ENCODE results near the gene ZSCAN10. TPM values are rescaled to one million over a fixed set of nuclear protein-coding genes. Genes with fewer than 3 reads are reported as not detected.

The ZSCAN10 gene
- polyA plus RNA-seq, 2 donors, result not detected

DNA sequence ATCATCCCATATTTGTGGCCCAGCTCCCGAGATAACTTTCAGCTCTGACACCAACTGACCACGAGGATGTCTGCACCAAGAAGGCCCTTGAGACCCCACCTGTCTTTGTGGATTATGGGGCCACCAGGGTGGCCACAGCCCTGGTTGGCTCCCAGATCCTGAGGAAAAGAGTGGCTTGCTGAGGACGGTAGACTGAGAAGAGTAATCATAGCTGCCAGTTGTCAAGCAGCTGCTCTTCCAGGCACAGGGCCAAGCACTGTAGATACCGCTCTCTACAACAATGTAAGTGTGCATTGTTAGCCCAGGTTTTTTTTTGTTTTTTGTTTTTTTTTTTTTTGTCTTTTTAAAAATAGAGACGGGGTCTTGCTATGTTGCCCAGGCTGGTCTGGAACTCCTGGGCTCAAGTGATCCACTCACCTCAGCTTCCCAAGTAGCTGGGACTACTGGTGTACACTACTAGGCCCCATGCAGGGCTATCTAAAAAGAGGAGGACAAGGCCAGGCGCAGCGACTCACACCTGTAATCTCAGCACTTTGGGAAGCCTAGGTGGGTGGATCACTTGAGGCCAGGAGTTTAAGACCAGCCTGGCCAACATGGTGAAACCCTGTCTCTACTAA is 22.9 kb upstream of the ZSCAN10 start:
- WGBS, 2 donors, result 71 to 76% methylated on average over 7 of the region's 7 CpGs
- H3K27ac ChIP-seq (ENCODE audit: low read depth in 2 of 2, low read length in 1 of 2), result no peak overlapping the region

DNA sequence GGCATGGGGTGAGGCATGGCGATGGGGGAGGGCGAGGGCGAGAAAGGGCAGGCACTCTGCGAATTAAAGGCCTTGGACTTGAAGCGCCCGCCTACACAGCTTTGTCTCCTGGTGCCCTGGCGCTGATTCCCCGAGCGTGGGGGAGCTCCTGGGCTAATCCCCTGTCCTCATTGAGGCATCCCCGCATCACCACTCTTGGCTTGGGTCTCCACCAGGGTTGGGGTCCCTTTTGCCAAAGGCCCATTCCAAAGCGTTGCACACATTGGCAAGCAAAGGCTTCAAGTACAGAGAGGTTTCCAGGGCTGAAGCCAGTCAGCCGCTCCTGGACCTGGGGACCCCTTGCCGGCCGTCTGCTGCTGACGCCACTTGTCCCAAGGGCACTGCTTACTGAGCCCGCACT is 21.3 kb upstream of the ZSCAN10 start:
- Histone ChIP-seq H3K4me1 (ENCODE audit: control insufficient read depth in 2 of 2, insufficient read depth in 2 of 2, low read length in 1 of 2) (peaks cover 0 to 5% of the 10 kb centered on the region in 2 donors), H3K9me3 (ENCODE audit: control insufficient read depth in 2 of 2, insufficient read depth in 1 of 2, low read depth in 1 of 2, low read length in 1 of 2) (no peaks in the 10 kb centered on the region), H3K27me3 (ENCODE audit: control insufficient read depth in 1 of 2, insufficient read depth in 2 of 2, low read length in 2 of 2) (no peaks in the 10 kb centered on the region), H3K27ac (ENCODE audit: low read depth in 2 of 2, low read length in 1 of 2) (no peak overlapping the region), H3K36me3 (ENCODE audit: control insufficient read depth in 2 of 2, insufficient read depth in 2 of 2, low read length in 1 of 2) (peaks cover 0 to 16% of the 10 kb centered on the region in 2 donors), H3K4me3 (ENCODE audit: low read depth in 1 of 2, low read length in 2 of 2) (no peak overlapping the region)
- WGBS, 2 donors, result 88 to 89% methylated on average over 16 of the region's 16 CpGs

More for the DNA sequence above, 22.9 kb upstream of the ZSCAN10 start:
- no peak overlapping the region for H3K4me3 ChIP-seq (ENCODE audit: low read depth in 1 of 2, low read length in 2 of 2)
- H3K4me1 ChIP-seq (ENCODE audit: control insufficient read depth in 2 of 2, insufficient read depth in 2 of 2, low read length in 1 of 2), result peaks cover 0 to 5% of the 10 kb centered on the region in 2 donors
- H3K36me3 ChIP-seq (ENCODE audit: control insufficient read depth in 2 of 2, insufficient read depth in 2 of 2, low read length in 1 of 2), result peaks cover 0 to 15% of the 10 kb centered on the region in 2 donors
- H3K9me3 ChIP-seq (ENCODE audit: control insufficient read depth in 2 of 2, insufficient read depth in 1 of 2, low read depth in 1 of 2, low read length in 1 of 2), result no peaks in the 10 kb centered on the region
- no peaks in the 10 kb centered on the region for H3K27me3 ChIP-seq (ENCODE audit: control insufficient read depth in 1 of 2, insufficient read depth in 2 of 2, low read length in 2 of 2)

DNA sequence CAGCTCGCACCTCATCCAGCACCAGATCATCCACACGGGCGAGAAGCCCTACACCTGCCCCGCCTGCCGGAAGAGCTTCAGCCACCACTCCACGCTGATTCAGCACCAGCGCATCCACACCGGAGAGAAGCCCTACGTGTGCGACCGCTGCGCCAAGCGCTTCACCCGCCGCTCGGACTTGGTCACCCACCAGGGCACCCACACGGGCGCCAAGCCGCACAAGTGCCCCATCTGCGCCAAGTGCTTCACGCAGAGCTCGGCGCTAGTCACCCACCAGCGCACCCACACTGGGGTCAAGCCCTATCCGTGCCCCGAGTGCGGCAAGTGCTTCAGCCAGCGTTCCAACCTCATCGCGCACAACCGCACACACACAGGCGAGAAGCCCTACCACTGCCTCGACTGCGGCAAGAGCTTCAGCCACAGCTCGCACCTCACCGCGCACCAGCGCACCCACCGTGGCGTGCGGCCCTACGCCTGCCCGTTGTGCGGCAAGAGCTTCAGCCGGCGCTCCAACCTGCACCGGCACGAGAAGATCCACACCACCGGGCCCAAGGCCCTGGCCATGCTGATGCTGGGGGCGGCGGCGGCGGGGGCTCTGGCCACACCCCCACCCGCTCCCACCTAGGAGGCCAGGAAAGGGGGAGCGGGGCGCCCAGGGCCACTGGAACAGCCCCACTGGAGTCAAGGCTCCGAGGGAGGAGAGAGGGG is 20.8 kb upstream of the ZSCAN10 start:
- no peaks in the 10 kb centered on the region for H3K9me3 ChIP-seq (ENCODE audit: control insufficient read depth in 2 of 2, insufficient read depth in 1 of 2, low read depth in 1 of 2, low read length in 1 of 2)
- H3K27me3 ChIP-seq (ENCODE audit: control insufficient read depth in 1 of 2, insufficient read depth in 2 of 2, low read length in 2 of 2), result no peaks in the 10 kb centered on the region
- WGBS, 2 donors, result 92 to 94% methylated on average over 56 to 57 of the region's 57 CpGs
- H3K4me3 ChIP-seq (ENCODE audit: low read depth in 1 of 2, low read length in 2 of 2), result no peak overlapping the region
- H3K36me3 ChIP-seq (ENCODE audit: control insufficient read depth in 2 of 2, insufficient read depth in 2 of 2, low read length in 1 of 2), result peaks cover 0 to 19% of the 10 kb centered on the region in 2 donors
- peaks cover 0 to 5% of the 10 kb centered on the region in 2 donors for H3K4me1 ChIP-seq (ENCODE audit: control insufficient read depth in 2 of 2, insufficient read depth in 2 of 2, low read length in 1 of 2)
- H3K27ac ChIP-seq (ENCODE audit: low read depth in 2 of 2, low read length in 1 of 2), result no peak overlapping the region

DNA sequence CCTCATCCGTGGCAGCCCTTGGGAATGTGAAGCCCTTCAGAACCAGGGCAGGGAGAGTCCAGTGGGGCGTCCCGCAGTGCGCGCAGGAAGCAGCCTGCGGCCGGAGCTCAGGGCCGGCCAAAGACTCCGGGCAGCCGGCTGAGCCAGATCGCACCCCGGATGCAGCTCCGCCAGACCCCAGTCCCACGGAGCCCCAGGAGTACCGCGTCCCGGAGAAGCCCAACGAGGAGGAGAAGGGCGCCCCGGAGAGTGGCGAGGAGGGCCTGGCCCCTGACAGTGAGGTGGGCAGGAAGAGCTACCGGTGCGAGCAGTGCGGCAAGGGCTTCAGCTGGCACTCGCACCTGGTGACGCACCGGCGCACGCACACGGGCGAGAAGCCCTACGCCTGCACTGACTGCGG is 20.2 kb upstream of the ZSCAN10 start:
- Histone ChIP-seq H3K4me3 (ENCODE audit: low read depth in 1 of 2, low read length in 2 of 2) (no peak overlapping the region), H3K9me3 (ENCODE audit: control insufficient read depth in 2 of 2, insufficient read depth in 1 of 2, low read depth in 1 of 2, low read length in 1 of 2) (no peaks in the 10 kb centered on the region), H3K27ac (ENCODE audit: low read depth in 2 of 2, low read length in 1 of 2) (no peak overlapping the region), H3K36me3 (ENCODE audit: control insufficient read depth in 2 of 2, insufficient read depth in 2 of 2, low read length in 1 of 2) (peaks cover 1 to 19% of the 10 kb centered on the region in 2 donors), H3K4me1 (ENCODE audit: control insufficient read depth in 2 of 2, insufficient read depth in 2 of 2, low read length in 1 of 2) (peaks cover 0 to 5% of the 10 kb centered on the region in 2 donors), H3K27me3 (ENCODE audit: control insufficient read depth in 1 of 2, insufficient read depth in 2 of 2, low read length in 2 of 2) (no peaks in the 10 kb centered on the region)
- 95 to 96% methylated on average over 33 of the region's 33 CpGs for WGBS, 2 donors

DNA sequence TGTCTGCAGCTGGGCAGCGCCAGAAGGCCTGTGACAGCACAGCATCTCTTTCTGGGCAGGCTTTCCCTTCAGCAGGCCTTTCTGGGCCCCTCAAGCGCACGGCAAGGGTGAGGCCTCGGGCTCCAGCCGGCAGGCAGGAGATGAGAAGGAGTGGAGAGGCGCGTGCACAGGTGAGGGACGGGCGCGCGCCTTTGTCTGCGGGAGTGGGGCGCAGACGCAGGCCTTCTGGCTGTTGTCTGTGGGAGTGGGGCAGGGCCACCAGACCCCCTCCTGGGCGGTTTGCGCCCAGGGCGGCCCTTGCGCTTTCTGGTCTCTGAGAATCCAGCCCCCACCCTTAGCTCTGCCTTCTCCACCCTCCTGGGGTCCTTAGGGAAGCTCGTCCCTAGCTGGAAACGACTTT is 19.8 kb upstream of the ZSCAN10 start:
- Histone ChIP-seq H3K27ac (ENCODE audit: low read depth in 2 of 2, low read length in 1 of 2) (no peak overlapping the region), H3K4me3 (ENCODE audit: low read depth in 1 of 2, low read length in 2 of 2) (no peak overlapping the region), H3K27me3 (ENCODE audit: control insufficient read depth in 1 of 2, insufficient read depth in 2 of 2, low read length in 2 of 2) (no peaks in the 10 kb centered on the region), H3K4me1 (ENCODE audit: control insufficient read depth in 2 of 2, insufficient read depth in 2 of 2, low read length in 1 of 2) (peaks cover 0 to 4% of the 10 kb centered on the region in 2 donors), H3K9me3 (ENCODE audit: control insufficient read depth in 2 of 2, insufficient read depth in 1 of 2, low read depth in 1 of 2, low read length in 1 of 2) (no peaks in the 10 kb centered on the region), H3K36me3 (ENCODE audit: control insufficient read depth in 2 of 2, insufficient read depth in 2 of 2, low read length in 1 of 2) (peaks cover 2 to 19% of the 10 kb centered on the region in 2 donors)
- WGBS, 2 donors, result 92 to 94% methylated on average over 20 of the region's 20 CpGs

DNA sequence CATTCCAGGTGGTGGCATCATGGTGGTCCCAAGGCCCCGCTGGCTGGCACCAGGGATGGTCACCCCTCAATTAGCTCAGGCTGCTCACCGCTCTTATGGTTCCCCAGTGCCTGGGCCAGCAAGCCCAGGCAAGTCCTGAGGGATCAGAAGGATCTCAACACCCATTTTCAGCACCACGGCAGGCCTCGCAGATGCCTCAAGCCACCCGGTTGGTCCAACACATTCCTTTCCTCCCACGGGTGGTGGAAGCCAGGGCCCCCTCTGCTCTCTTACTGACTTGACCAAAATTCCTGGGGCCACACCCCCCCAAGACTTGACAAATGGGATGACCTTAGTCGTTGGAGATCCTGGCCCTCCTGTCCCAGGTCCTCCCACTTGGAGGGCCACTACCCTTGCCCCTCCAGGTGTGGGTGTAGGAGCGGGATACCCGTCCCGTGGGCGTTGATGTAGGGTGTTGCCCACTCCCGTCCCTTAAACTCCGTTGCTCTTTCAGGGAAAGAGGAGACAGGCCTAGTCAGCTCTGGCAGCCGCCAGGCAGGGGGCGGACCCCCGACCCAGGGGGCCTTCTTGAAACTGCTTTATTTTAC is 19.2 kb upstream of the ZSCAN10 start:
- no peak overlapping the region for H3K27ac ChIP-seq (ENCODE audit: low read depth in 2 of 2, low read length in 1 of 2)
- no peaks in the 10 kb centered on the region for H3K9me3 ChIP-seq (ENCODE audit: control insufficient read depth in 2 of 2, insufficient read depth in 1 of 2, low read depth in 1 of 2, low read length in 1 of 2)
- H3K4me1 ChIP-seq (ENCODE audit: control insufficient read depth in 2 of 2, insufficient read depth in 2 of 2, low read length in 1 of 2), result peaks cover 0 to 6% of the 10 kb centered on the region in 2 donors
- WGBS, 2 donors, result 69 to 78% methylated on average over 16 of the region's 16 CpGs
- H3K27me3 ChIP-seq (ENCODE audit: control insufficient read depth in 1 of 2, insufficient read depth in 2 of 2, low read length in 2 of 2), result no peaks in the 10 kb centered on the region
- H3K36me3 ChIP-seq (ENCODE audit: control insufficient read depth in 2 of 2, insufficient read depth in 2 of 2, low read length in 1 of 2), result peaks cover 2 to 19% of the 10 kb centered on the region in 2 donors
- no peak overlapping the region for H3K4me3 ChIP-seq (ENCODE audit: low read depth in 1 of 2, low read length in 2 of 2)

DNA sequence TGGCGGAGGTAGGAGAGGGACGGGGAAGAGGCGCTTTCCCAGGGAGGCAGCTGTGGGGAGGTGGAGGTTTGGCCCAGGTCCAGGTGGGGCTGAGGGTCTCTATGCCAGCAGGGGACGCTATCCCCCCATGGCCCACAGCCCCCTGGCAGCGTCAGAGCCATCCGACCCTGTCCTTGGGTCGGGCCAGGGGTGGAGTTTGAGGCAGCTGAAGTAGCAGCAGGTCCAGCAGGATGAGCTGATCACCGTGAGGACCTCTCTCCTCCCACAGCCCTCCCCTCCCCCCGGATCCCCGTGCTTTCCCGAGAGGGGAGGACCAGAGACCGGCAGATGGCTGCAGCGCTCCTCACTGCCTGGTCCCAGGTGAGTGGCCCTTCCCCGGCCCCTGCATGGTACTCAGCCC is 16.5 kb upstream of the ZSCAN10 start:
- H3K4me3 ChIP-seq (ENCODE audit: low read depth in 1 of 2, low read length in 2 of 2), result no peak overlapping the region
- H3K27ac ChIP-seq (ENCODE audit: low read depth in 2 of 2, low read length in 1 of 2), result no peak overlapping the region
- H3K4me1 ChIP-seq (ENCODE audit: control insufficient read depth in 2 of 2, insufficient read depth in 2 of 2, low read length in 1 of 2), result peaks cover 4 to 7% of the 10 kb centered on the region in 2 donors
- H3K9me3 ChIP-seq (ENCODE audit: control insufficient read depth in 2 of 2, insufficient read depth in 1 of 2, low read depth in 1 of 2, low read length in 1 of 2), result no peaks in the 10 kb centered on the region
- H3K36me3 ChIP-seq (ENCODE audit: control insufficient read depth in 2 of 2, insufficient read depth in 2 of 2, low read length in 1 of 2), result peaks cover 2 to 17% of the 10 kb centered on the region in 2 donors
- WGBS, 2 donors, result 76 to 90% methylated on average over 10 to 14 of the region's 14 CpGs
- no peaks in the 10 kb centered on the region for H3K27me3 ChIP-seq (ENCODE audit: control insufficient read depth in 1 of 2, insufficient read depth in 2 of 2, low read length in 2 of 2)

DNA sequence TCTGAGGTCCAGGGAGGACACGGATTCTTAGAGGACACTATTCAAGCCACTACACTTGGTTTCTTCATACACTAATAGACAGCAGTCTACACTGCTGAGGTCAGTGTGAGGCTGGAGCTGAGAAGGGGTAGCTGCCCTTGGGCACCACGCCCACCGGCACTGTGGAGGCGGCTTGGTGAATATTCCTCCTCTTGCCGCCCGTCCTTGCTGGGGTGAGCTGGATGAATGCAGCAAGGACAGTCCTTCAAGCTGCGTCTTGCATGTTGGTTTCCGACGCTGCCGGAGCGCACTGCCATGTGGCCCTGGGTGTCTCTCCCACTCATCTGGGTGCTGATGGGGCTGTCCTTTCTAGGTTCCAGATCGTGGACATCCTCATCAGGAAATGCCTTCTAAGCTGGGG is 15.9 kb upstream of the ZSCAN10 start:
- WGBS, 2 donors, result 91 to 92% methylated on average over 12 of the region's 12 CpGs
- Histone ChIP-seq H3K27ac (ENCODE audit: low read depth in 2 of 2, low read length in 1 of 2) (no peak overlapping the region), H3K4me1 (ENCODE audit: control insufficient read depth in 2 of 2, insufficient read depth in 2 of 2, low read length in 1 of 2) (peaks cover 4 to 7% of the 10 kb centered on the region in 2 donors), H3K9me3 (ENCODE audit: control insufficient read depth in 2 of 2, insufficient read depth in 1 of 2, low read depth in 1 of 2, low read length in 1 of 2) (no peaks in the 10 kb centered on the region), H3K4me3 (ENCODE audit: low read depth in 1 of 2, low read length in 2 of 2) (no peak overlapping the region), H3K36me3 (ENCODE audit: control insufficient read depth in 2 of 2, insufficient read depth in 2 of 2, low read length in 1 of 2) (peaks cover 2 to 11% of the 10 kb centered on the region in 2 donors), H3K27me3 (ENCODE audit: control insufficient read depth in 1 of 2, insufficient read depth in 2 of 2, low read length in 2 of 2) (no peaks in the 10 kb centered on the region)

DNA sequence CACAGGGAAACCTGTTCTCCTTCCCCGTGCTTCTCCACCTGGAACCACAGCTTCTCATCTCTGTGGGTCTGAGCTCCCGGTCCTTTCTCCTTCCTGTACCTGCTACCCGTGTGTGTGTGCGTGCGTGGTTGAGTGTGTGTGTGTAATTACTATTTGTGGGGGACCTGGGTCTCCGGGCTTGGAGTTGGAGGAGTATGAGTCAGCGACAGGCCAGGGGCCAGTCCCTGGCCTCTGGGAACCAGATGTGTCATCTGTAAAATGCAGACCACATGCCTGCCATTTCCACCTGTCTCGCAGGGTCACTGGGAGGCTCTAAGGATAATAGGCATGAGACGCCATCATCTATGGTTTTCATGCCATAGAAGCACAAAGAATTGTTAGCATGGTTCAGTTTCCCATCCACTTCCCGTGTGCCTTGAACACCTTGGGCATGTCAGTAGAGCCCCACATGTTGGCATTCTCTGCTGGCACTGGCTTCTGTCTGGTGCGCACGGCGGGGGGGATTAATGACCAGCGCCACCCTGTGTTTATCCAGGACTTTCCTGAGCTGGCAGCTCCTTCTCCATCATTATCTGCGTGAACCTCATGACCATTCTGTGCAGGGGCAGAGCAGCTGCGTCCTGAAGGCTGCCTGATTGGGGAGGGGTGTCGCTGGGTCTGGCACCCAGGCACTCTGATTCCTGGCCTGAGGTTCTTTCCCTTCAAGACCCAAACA is 14.8 kb upstream of the ZSCAN10 start:
- H3K36me3 ChIP-seq (ENCODE audit: control insufficient read depth in 2 of 2, insufficient read depth in 2 of 2, low read length in 1 of 2), result peaks cover 2 to 4% of the 10 kb centered on the region in 2 donors
- peak overlapping the region in 1 of 2 donors; percentile 84 for H3K4me3 ChIP-seq (ENCODE audit: low read depth in 1 of 2, low read length in 2 of 2)
- H3K27ac ChIP-seq (ENCODE audit: low read depth in 2 of 2, low read length in 1 of 2), result no peak overlapping the region
- H3K9me3 ChIP-seq (ENCODE audit: control insufficient read depth in 2 of 2, insufficient read depth in 1 of 2, low read depth in 1 of 2, low read length in 1 of 2), result no peaks in the 10 kb centered on the region
- 49% methylated on average over 17 of the region's 17 CpGs for WGBS, 2 donors
- H3K4me1 ChIP-seq (ENCODE audit: control insufficient read depth in 2 of 2, insufficient read depth in 2 of 2, low read length in 1 of 2), result peaks cover 4 to 7% of the 10 kb centered on the region in 2 donors
- H3K27me3 ChIP-seq (ENCODE audit: control insufficient read depth in 1 of 2, insufficient read depth in 2 of 2, low read length in 2 of 2), result no peaks in the 10 kb centered on the region
